GM23248 (cell line): Measurements from ENCODE around the gene URB2.

Experiments
- EZH2 ChIP-seq: fragments of 200-600 bp; sonication (generic); IDR thresholded peaks from 2 replicates; pipeline ENCODE4 v1.6.1; 2018; ENCODE audit warnings: antibody characterized with exemption, mild to moderate bottlenecking; ENCODE audit not compliant: insufficient read depth, poor library complexity, severe bottlenecking
- EZH2phosphoT487 ChIP-seq: fragments of 200-600 bp; sonication (generic); IDR thresholded peaks from 2 replicates; pipeline ENCODE4 v1.6.1; 2018; ENCODE audit warnings: antibody characterized with exemption, moderate library complexity, mild to moderate bottlenecking, low read depth; ENCODE audit not compliant: insufficient read depth

DNA sequence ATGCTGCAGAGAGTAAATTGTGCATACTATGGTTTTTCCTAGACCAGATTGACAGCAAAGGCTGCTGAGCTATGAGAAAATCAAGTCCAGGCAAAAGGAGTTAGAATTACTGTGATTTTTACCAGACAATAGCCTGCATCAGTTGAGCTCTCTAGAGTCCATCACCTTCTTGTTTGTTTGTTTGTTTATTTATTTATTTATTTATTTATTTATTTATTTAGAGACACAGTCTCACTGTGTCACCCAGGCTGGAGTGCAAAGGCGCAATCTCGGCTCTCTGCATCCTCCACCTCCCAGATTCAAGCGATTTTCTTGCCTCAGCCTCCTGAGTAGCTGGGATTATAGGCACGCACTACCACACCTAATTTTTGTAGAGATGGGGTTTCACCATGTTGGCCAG is 43.3 kb upstream of the URB2 start:
- TF ChIP-seq EZH2phosphoT487 (no peak), EZH2 (no peak)
